Neural cell (in vitro differentiated cells): ENCODE results near the gene PRSS57. TPM values are rescaled to one million over a fixed set of nuclear protein-coding genes. Genes with fewer than 3 reads are reported as not detected.

ENCODE experiments used
- H2AFZ ChIP-seq: fragments of 200-600, 300-800 bp; sonication (generic), shearing (Covaris generic); 2 replicates; pipeline ENCODE4 v1.6.0; 2014; ENCODE audit warnings: low read depth, mild to moderate bottlenecking, antibody characterized with exemption, low read length, moderate library complexity
- H3F3A ChIP-seq: fragments of 200-600 bp; shearing (Covaris generic); 2 replicates; pipeline ENCODE4 v1.6.1; 2016; ENCODE audit warnings: mild to moderate bottlenecking, moderate library complexity, mixed read lengths, antibody characterized with exemption, low read length; ENCODE audit not compliant: insufficient read depth, poor library complexity, severe bottlenecking
- H3K27ac ChIP-seq: fragments of 200-600, 300-800 bp; sonication (generic), shearing (Covaris generic); 2 replicates; pipeline ENCODE4 v1.5.1; 2014; ENCODE audit warnings: mild to moderate bottlenecking, low read length, moderate library complexity
- H3K27me3 ChIP-seq: fragments of 300-800, 200-600 bp; sonication (generic), shearing (Covaris generic); 2 replicates; pipeline ENCODE4 v1.6.0; 2014; ENCODE audit warnings: mild to moderate bottlenecking, low read depth, low read length, moderate library complexity; ENCODE audit not compliant: insufficient read depth
- H3K36me3 ChIP-seq: fragments of 300-800, 200-600 bp; sonication (generic), shearing (Covaris generic); 2 replicates; pipeline ENCODE4 v1.5.1; 2014; ENCODE audit warnings: mild to moderate bottlenecking, antibody characterized with exemption, low read length, moderate library complexity; ENCODE audit not compliant: insufficient read depth
- H3K4me2 ChIP-seq: fragments of 300-800, 200-600 bp; sonication (generic), shearing (Covaris generic); 2 replicates; pipeline ENCODE4 v1.6.0; 2014; ENCODE audit warnings: mild to moderate bottlenecking, low read length
- H3K4me3 ChIP-seq: fragments of 300-800, 200-600 bp; sonication (generic), shearing (Covaris generic); 2 replicates; pipeline ENCODE4 v1.5.1; 2014; ENCODE audit warnings: mild to moderate bottlenecking, low read length, moderate library complexity
- H3K79me2 ChIP-seq: fragments of 200-600 bp; shearing (Covaris generic); replicated peaks from 2 replicates; pipeline ENCODE4 v1.6.0; 2014; ENCODE audit warnings: mild to moderate bottlenecking, low read length, moderate library complexity; ENCODE audit not compliant: insufficient read depth
- H3K9ac ChIP-seq: fragments of 300-800, 200-600 bp; sonication (generic), shearing (Covaris generic); 2 replicates; pipeline ENCODE4 v1.6.1; 2016; ENCODE audit warnings: mild to moderate bottlenecking, low read length, mixed read lengths
- H3K9me2 ChIP-seq: fragments of 200-600 bp; shearing (Covaris generic); 2 replicates; pipeline ENCODE4 v1.6.1; 2016; ENCODE audit warnings: mild to moderate bottlenecking, low read length, mixed read lengths; ENCODE audit not compliant: insufficient read depth
- H3K9me3 ChIP-seq: fragments of 200-600, 300-800 bp; sonication (generic), shearing (Covaris generic); 2 replicates; pipeline ENCODE4 v1.6.1; 2016; ENCODE audit warnings: mild to moderate bottlenecking, mixed run types, low read length, moderate library complexity, mixed read lengths
- H4K20me1 ChIP-seq: fragments of 200-600 bp; shearing (Covaris generic); 2 replicates; pipeline ENCODE4 v1.6.1; 2016; ENCODE audit warnings: mild to moderate bottlenecking, mixed run types; ENCODE audit not compliant: insufficient read depth
- CTCF ChIP-seq: fragments of 450-650 bp; IDR thresholded peaks from 2 replicates; pipeline ENCODE4 v1.5.1; 2014; ENCODE audit warnings: antibody characterized with exemption, mild to moderate bottlenecking, moderate library complexity; ENCODE audit not compliant: poor library complexity, severe bottlenecking
- EP300 ChIP-seq: fragments of 450-650 bp; conservative IDR thresholded peaks from 2 replicates; pipeline ENCODE4 v1.6.1; 2014; ENCODE audit warnings: antibody characterized with exemption, mild to moderate bottlenecking, moderate library complexity; ENCODE audit not compliant: poor library complexity, severe bottlenecking
- EZH2 ChIP-seq: fragments of 200-600, 300-800 bp; shearing (Covaris generic), sonication (generic); IDR thresholded peaks from 2 replicates; pipeline ENCODE4 v1.6.1; 2014; ENCODE audit warnings: antibody characterized with exemption, low read length, borderline replicate concordance, mild to moderate bottlenecking; ENCODE audit not compliant: insufficient read depth, poor library complexity, severe bottlenecking
- MXI1 ChIP-seq: fragments of 450-650 bp; conservative IDR thresholded peaks from 2 replicates; pipeline ENCODE4 v1.6.1; 2014; ENCODE audit warnings: antibody characterized with exemption, mild to moderate bottlenecking; ENCODE audit not compliant: poor library complexity, severe bottlenecking
- POLR2AphosphoS5 ChIP-seq: IDR thresholded peaks from 2 replicates; pipeline ENCODE4 v1.6.1; 2012
- RAD21 ChIP-seq: fragments of 450-650 bp; conservative IDR thresholded peaks from 2 replicates; pipeline ENCODE4 v1.6.1; 2014; ENCODE audit warnings: antibody characterized with exemption, mild to moderate bottlenecking, moderate library complexity
- SMC3 ChIP-seq: fragments of 450-650 bp; conservative IDR thresholded peaks from 2 replicates; pipeline ENCODE4 v1.6.1; 2014; ENCODE audit warnings: antibody characterized with exemption, mild to moderate bottlenecking, moderate library complexity; ENCODE audit not compliant: poor library complexity
- TAF1 ChIP-seq: IDR thresholded peaks from 2 replicates; pipeline ENCODE4 v1.6.1; 2012; ENCODE audit warnings: low read depth
- polyA plus RNA-seq: library from polyadenylated mRNA; depleted of rRNA; stranded (reverse); fragments of >200 nt; gene quantifications from 2 replicates; pipeline ENCODE4 v1.2.3, GENCODE V29; 2014
- TF ChIP-seq, protein P1 (sequence below): IDR thresholded peaks from 2 replicates; pipeline ENCODE4 v1.6.1; 2012; ENCODE audit warnings: borderline replicate concordance

PRSS57 gene
- polyA plus RNA-seq, 1 donor from 2014 or later: not detected

DNA sequence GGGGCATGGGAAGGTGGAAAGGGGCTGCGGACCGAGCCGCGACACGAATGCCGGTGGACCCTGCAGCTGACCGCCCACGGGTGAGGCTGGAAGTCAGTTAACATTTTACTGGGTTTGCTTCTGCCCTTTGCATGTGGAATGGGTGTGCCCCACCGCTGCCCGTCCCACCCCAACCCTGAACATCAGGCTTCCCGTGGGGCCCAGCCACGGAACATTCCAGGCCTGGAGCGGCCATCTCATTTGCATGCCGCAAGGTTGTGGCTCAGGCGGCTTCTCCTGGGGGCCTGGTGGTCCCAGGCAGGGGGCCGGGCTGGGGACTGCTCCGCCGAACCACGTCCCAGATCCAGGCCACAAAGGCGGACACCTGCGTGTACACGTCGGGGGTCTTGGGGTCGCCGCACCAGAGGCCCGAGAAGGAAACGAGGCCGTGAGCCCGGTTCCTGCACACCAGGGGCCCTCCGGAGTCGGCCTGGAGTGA lies 9.8 kb downstream of the PRSS57 start:
- H3F3A ChIP-seq: no peaks in the 10 kb centered on the region
- H3K79me2 ChIP-seq: no peaks in the 10 kb centered on the region
- H3K27ac ChIP-seq: no peak overlapping the region

DNA sequence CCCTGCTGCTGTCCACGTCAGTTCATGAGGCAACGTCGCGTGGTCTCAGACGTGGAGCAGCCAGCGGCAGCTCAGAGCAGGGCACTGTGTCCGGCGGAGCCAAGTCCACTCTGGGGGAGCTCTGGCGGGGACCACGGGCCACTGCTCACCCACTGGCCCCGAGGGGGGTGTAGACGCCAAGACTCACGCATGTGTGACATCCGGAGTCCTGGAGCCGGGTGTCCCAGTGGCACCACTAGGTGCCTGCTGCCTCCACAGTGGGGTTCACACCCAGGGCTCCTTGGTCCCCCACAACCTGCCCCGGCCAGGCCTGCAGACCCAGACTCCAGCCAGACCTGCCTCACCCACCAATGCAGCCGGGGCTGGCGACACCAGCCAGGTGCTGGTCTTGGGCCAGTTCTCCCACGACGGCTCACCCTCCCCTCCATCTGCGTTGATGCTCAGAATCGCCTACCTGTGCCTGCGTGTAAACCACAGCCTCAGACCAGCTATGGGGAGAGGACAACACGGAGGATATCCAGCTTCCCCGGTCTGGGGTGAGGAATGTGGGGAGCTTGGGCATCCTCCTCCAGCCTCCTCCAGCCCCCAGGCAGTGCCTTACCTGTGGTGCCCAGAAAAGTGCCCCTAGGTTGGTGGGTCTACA lies 12.5 kb downstream of the PRSS57 start:
- no peaks in the 10 kb centered on the region for H4K20me1 ChIP-seq

More for the DNA sequence above, 9.8 kb downstream of the PRSS57 start:
- Histone ChIP-seq H3K27me3 (no peaks in the 10 kb centered on the region), H2AFZ (no peak overlapping the region), H3K36me3 (no peaks in the 10 kb centered on the region), H3K9ac (no peak overlapping the region), H3K4me2 (no peak overlapping the region), H4K20me1 (no peaks in the 10 kb centered on the region), H3K9me3 (no peaks in the 10 kb centered on the region), H3K4me3 (no peak overlapping the region), H3K9me2 (no peaks in the 10 kb centered on the region)
- TF ChIP-seq, protein P1, sequence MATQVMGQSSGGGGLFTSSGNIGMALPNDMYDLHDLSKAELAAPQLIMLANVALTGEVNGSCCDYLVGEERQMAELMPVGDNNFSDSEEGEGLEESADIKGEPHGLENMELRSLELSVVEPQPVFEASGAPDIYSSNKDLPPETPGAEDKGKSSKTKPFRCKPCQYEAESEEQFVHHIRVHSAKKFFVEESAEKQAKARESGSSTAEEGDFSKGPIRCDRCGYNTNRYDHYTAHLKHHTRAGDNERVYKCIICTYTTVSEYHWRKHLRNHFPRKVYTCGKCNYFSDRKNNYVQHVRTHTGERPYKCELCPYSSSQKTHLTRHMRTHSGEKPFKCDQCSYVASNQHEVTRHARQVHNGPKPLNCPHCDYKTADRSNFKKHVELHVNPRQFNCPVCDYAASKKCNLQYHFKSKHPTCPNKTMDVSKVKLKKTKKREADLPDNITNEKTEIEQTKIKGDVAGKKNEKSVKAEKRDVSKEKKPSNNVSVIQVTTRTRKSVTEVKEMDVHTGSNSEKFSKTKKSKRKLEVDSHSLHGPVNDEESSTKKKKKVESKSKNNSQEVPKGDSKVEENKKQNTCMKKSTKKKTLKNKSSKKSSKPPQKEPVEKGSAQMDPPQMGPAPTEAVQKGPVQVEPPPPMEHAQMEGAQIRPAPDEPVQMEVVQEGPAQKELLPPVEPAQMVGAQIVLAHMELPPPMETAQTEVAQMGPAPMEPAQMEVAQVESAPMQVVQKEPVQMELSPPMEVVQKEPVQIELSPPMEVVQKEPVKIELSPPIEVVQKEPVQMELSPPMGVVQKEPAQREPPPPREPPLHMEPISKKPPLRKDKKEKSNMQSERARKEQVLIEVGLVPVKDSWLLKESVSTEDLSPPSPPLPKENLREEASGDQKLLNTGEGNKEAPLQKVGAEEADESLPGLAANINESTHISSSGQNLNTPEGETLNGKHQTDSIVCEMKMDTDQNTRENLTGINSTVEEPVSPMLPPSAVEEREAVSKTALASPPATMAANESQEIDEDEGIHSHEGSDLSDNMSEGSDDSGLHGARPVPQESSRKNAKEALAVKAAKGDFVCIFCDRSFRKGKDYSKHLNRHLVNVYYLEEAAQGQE: no peak
- TF ChIP-seq RAD21 (no peak), SMC3 (no peak), CTCF (no peak), POLR2AphosphoS5 (no peak), TAF1 (no peak), EZH2 (no peak), EP300 (no peak), MXI1 (no peak)

More for the DNA sequence above, 12.5 kb downstream of the PRSS57 start:
- no peak overlapping the region for H3K4me2 ChIP-seq
- H3K27me3 ChIP-seq: no peaks in the 10 kb centered on the region
- H3K27ac ChIP-seq: no peak overlapping the region
- no peak overlapping the region for H3K4me3 ChIP-seq
- no peaks in the 10 kb centered on the region for H3K9me2 ChIP-seq
- H3K9ac ChIP-seq: no peak overlapping the region
- no peak overlapping the region for H2AFZ ChIP-seq
- no peaks in the 10 kb centered on the region for H3K79me2 ChIP-seq
- H3K9me3 ChIP-seq: no peaks in the 10 kb centered on the region
- TF ChIP-seq EP300: no peak
- no peak for TF ChIP-seq RAD21
- no peaks in the 10 kb centered on the region for H3K36me3 ChIP-seq
- H3F3A ChIP-seq: no peaks in the 10 kb centered on the region
